GM12801 (cell line): ENCODE results near the gene CLSTN1.

Experiments
- CTCF ChIP-seq: IDR thresholded peaks from one replicate; pipeline ENCODE4 v1.5.1; 2011; ENCODE audit warnings: control low read depth; ENCODE audit not compliant: insufficient read length; ENCODE audit errors: extremely low read depth

CLSTN1 gene

DNA sequence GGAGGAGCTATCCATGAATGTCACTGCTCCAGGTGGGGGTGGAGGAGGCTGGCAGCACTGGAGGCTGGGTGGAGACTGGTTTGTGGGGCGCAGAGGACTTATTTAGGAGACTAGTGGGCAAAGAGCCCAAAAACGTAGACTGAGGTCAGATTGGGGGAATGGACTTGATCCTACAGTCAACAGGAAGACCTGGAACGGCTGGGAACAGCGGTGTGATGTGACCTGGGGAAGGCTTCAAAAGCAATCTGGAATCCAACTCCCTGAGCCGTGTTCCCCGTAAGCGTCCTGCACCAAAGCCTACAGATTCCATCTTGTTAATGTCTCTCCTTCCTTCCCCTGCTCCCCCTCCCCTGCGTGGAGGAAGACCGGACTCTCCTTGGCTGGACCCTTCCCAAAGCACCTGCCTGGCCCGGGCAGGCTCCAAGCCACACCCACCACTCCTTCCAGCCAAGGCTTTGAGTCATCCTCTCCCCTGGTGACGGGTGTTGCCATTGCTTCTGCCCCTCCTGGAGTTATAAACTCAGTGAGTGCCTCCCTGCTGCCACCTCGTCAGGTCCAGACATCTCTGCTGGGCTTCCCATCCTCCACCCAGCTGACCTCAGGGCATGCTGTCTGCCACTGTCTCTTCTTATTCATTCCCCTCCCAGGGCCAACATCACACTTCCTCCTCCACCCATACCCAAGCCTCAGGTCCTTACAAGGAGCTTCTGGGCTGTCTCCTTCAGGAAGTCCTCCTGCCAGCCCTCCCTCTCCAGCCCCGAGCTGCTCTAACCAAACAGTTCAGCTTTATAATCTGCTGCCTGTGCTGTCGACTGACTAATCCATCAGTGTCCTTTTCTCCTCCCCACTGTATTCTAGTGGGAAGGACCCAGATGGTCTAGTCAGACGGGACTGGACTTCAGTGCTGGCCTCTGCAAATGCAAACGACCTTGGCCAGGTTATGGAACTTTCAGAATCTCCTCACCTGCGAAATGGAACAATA lies 1.6 kb upstream of the CLSTN1 start:
- TF ChIP-seq CTCF = no peak

DNA sequence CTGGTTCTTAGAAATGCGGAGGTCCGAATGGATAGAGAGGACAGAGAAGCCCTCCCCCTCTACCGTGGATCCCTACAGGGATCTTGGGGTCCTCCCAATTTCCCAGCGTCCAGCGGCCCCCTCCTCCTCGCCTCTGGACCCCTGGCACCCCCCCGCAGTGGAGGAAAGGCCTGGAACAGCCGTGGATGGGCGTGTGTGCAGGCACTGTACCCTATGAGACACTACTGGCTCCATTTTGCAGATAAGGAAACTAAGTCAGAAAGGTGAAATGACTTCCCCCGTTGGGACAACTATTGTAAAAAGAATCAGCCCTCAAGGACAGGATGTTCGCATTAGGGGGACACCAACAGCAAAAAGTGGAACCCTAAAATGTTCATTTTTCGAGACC lies 931 bp upstream of the CLSTN1 start:
- TF ChIP-seq CTCF = no peak

DNA sequence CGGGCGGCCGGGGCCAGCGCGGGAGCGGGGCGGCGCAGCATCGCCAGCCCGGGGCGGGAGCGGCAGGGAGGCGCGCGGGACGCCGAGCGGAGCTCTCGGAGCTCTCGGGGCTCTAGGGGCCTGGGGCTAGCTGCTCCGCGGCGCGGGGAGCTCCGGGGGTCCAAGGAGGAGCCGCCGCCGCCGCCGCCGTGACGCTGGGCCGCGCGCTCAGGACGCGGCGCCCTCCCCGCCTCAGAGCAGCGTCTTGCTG lies 147 bp downstream of the CLSTN1 start:
- TF ChIP-seq CTCF = no peak

- no peak for TF ChIP-seq CTCF
These were observed 670 bp downstream of the CLSTN1 start for GRCh38 chr1:9822897-9823692.

DNA sequence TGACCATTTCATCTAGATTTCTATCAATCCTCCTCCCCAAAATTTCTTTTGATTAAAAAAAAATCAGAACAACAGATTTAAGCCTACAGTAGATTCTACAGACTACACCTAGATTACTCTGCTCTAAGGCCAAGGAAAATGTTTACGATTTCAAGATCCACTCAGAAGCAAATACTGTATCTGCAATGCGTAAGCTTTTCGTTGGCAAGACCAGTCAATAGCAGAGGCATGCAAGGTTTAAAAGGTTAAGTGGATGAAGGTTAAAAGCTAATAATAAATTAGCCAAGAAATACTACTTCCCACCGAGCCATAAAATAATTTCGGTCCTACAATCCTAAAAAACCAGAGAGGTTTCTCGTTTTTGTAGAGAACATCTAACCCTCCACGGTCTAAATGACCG lies 1.3 kb downstream of the CLSTN1 start:
- TF ChIP-seq CTCF = no peak

DNA sequence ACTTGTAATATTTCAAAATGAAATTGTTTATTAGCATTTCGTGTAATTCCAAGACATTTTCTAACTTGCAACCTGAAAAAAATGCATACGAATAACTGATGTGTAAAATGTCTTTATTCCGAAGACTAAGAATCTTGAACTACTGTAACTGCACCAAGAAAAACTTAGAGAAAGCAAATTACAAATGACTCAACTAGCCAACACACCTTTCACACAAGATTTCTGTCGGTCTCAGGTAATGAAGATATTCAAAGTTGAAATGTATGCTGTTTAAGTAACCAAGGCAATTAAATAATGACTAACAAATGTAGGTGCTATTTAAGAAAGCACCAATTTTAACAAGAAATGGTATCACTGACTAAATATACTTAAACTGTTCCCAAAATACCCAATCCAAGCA lies 2.1 kb downstream of the CLSTN1 start:
- no peak for TF ChIP-seq CTCF

- TF ChIP-seq CTCF = no peak
These were observed 3.2 kb downstream of the CLSTN1 start for GRCh38 chr1:9820521-9820920.
